Thoracic aorta (tissue), 2 donors: Measurements from ENCODE around the gene EEF1AKMT3. TPM values are rescaled to one million over a fixed set of nuclear protein-coding genes. Genes with fewer than 3 reads are reported as not detected.
"Not testable (repeated sequence)": the region's sequence is repeated elsewhere in the genome, so short reads cannot be mapped to it uniquely, and the experiment has no call there.

Experiments used
- ATAC-seq: fragments of 150-250 bp; one replicate; pipeline ENCODE4 v1.8.0; 2017; ENCODE audit warnings: low read depth; ENCODE audit not compliant: insufficient number of reproducible peaks, low FRiP score
- DNase-seq: peaks from one replicate; pipeline ENCODE4 v3.0.0-alpha.2; 2020; ENCODE audit warnings: low spot score
- H3K27ac ChIP-seq, 2 donors: fragments of 200-600 bp; sonication (generic); 1 replicate in 1 of 2; 2 replicates in 1 of 2; pipeline ENCODE4 v1.5.1; 2016; ENCODE audit warnings: mild to moderate bottlenecking in 2 of 2, moderate library complexity in 2 of 2
- H3K27me3 ChIP-seq: fragments of 200-600 bp; sonication (generic); replicated peaks from 2 replicates; pipeline ENCODE4 v1.6.0; 2016; ENCODE audit warnings: mild to moderate bottlenecking; ENCODE audit not compliant: insufficient read depth
- H3K36me3 ChIP-seq: fragments of 200-600 bp; sonication (generic); one replicate; pipeline ENCODE4 v1.5.1; 2016
- H3K4me1 ChIP-seq, 2 donors: fragments of 200-600 bp; sonication (generic); 1 replicate in 1 of 2; 2 replicates in 1 of 2; pipeline versions ENCODE4 v1.5.1 to v1.6.0; 2016; ENCODE audit warnings: low read depth in 2 of 2, mild to moderate bottlenecking in 1 of 2; ENCODE audit not compliant: control insufficient read depth in 1 of 2
- H3K4me3 ChIP-seq: fragments of 200-600 bp; sonication (generic); 2 replicates; pipeline ENCODE4 v1.5.1; 2016; ENCODE audit warnings: mild to moderate bottlenecking
- H3K9me3 ChIP-seq: fragments of 200-600 bp; sonication (generic); 2 replicates; pipeline ENCODE4 v1.5.1; 2016
- total RNA-seq, 2 donors: library from RNA; depleted of rRNA; stranded (reverse); fragments of >200 nt; gene quantifications; one replicate each; pipeline versions ENCODE4 v1.1.0 to v1.2.3, GENCODE V29; 2016
- TF ChIP-seq, protein P1 (sequence below): fragments of 200-600 bp; sonication (generic); IDR thresholded peaks from one replicate; pipeline ENCODE4 v1.5.1; 2019; ENCODE audit warnings: antibody characterized with exemption

EEF1AKMT3 gene
- total RNA-seq, 2 donors from 2014 or later: 7.0 to 9.7 TPM

DNA sequence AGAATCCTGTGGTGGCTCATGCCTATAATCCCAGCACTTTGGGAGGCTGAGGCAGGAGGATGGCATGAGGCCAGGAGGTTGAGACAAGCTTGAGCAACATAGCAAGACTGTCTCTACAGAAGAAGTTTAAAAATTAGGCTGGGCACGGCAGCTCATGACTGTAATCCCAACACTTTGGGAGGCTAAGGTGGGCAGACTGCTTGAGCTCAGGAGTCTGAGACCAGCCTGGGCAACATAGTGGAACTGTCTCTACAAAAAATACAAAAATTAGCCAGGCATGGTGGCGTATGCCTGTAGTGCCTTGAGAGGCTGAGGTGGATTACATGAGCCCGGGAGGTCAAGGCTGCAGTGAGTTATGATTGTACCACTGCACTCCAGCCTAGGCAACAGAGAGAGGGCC, 4.5 kb upstream of the EEF1AKMT3 start:
- no peak for DNase-seq
- Histone ChIP-seq H3K9me3 (no peaks in the 10 kb centered on the region), H3K27ac (no peak overlapping the region), H3K4me1 (peaks cover 15 to 40% of the 10 kb centered on the region in 2 donors), H3K4me3 (no peak overlapping the region), H3K36me3 (no peaks in the 10 kb centered on the region), H3K27me3 (no peaks in the 10 kb centered on the region)
- TF ChIP-seq, protein P1, sequence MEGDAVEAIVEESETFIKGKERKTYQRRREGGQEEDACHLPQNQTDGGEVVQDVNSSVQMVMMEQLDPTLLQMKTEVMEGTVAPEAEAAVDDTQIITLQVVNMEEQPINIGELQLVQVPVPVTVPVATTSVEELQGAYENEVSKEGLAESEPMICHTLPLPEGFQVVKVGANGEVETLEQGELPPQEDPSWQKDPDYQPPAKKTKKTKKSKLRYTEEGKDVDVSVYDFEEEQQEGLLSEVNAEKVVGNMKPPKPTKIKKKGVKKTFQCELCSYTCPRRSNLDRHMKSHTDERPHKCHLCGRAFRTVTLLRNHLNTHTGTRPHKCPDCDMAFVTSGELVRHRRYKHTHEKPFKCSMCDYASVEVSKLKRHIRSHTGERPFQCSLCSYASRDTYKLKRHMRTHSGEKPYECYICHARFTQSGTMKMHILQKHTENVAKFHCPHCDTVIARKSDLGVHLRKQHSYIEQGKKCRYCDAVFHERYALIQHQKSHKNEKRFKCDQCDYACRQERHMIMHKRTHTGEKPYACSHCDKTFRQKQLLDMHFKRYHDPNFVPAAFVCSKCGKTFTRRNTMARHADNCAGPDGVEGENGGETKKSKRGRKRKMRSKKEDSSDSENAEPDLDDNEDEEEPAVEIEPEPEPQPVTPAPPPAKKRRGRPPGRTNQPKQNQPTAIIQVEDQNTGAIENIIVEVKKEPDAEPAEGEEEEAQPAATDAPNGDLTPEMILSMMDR: no peak
- ATAC-seq: no peak

DNA sequence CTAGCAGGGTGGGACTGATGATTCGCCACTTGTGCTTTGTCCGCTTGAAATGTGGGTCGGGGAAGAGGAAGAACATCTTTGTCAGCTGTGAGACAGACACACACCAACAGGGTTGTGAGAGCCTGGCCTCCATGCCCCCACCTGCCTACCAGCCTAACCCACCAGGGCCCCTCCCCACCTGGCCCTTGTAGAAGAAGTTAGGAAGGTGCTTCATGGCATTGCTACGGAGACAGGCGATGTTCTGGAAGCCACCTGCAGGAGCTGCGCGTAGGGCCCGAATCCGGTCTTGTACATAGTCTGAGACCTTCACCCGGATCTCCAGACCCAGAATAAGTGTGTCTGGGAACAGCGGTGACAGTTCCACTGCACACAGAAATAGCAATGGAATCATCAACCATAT, 2.8 kb upstream of the EEF1AKMT3 start:
- DNase-seq: no peak
- no peaks in the 10 kb centered on the region for H3K27me3 ChIP-seq
- H3K27ac ChIP-seq: no peak overlapping the region
- H3K9me3 ChIP-seq: no peaks in the 10 kb centered on the region
- no peaks in the 10 kb centered on the region for H3K36me3 ChIP-seq
- peaks cover 23 to 49% of the 10 kb centered on the region in 2 donors for H3K4me1 ChIP-seq
- H3K4me3 ChIP-seq: no peak overlapping the region
- ATAC-seq: no peak
- TF ChIP-seq, protein P1: no peak

DNA sequence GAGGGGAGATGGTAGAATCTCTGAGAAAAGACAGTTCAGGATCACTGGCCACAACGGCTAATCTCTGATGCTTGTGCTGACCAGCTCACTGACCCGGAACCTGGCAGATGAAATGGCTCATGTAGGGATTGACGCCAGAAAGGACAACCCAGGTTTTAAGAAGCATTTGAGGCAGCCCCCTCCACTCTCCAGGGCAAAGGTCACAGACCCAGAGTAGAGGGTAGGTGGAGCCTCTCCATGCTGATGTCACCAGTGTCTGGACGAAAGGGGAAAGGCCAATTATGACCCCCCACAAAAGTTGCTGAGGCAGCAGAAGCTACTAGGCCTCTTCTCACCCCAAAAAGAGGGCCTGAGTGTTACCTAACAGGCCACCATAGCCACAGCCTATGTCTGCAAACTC, 1.7 kb upstream of the EEF1AKMT3 start:
- H3K27me3 ChIP-seq: no peaks in the 10 kb centered on the region
- no peak for ATAC-seq
- H3K4me3 ChIP-seq: no peak overlapping the region
- H3K4me1 ChIP-seq: peaks cover 13 to 38% of the 10 kb centered on the region in 2 donors
- TF ChIP-seq, protein P1: no peak
- DNase-seq: no peak
- H3K36me3 ChIP-seq: peaks cover 3% of the 10 kb centered on the region
- no peaks in the 10 kb centered on the region for H3K9me3 ChIP-seq
- H3K27ac ChIP-seq: peak overlapping the region in 1 of 2 donors; percentile 94

DNA sequence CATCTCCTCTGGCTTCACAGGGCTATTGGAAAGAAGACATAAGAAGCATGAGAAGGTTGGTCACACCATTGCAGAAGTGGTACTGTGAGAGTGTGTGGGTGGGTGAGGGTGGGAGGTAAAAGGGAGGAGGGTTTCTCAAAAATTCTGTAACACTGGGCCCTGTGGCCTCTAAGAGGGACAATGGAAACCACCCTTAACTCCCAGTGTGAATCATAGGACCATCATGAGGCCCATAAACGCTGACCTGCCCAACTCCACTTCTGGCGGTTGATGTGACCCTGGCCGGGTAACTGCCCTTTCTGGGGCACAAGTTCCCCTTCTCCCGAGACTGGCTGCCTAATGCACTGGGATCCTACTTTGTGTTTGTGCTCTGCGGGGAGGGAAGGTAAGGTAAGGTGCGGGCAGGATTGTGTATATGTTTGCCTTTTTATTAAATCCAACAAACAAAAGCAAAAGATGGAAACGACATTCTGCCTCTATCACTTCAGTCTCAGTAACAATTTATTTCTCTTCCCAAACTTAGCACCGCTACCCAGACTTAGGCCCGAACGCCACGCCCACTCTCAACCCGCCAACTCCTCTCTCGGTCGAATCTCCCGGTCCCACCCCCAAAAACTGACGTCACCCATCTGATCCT, 1.1 kb upstream of the EEF1AKMT3 start:
- Histone ChIP-seq H3K4me3 (peak overlapping the region; percentile 97), H3K4me1 (peaks cover 9 to 32% of the 10 kb centered on the region in 2 donors), H3K36me3 (peaks cover 8% of the 10 kb centered on the region), H3K9me3 (no peaks in the 10 kb centered on the region), H3K27me3 (no peaks in the 10 kb centered on the region), H3K27ac (peak overlapping the region; percentile 94 to 98)
- TF ChIP-seq, protein P1: no peak
- DNase-seq (peak; percentile 87), ATAC-seq (peak; percentile 47)

DNA sequence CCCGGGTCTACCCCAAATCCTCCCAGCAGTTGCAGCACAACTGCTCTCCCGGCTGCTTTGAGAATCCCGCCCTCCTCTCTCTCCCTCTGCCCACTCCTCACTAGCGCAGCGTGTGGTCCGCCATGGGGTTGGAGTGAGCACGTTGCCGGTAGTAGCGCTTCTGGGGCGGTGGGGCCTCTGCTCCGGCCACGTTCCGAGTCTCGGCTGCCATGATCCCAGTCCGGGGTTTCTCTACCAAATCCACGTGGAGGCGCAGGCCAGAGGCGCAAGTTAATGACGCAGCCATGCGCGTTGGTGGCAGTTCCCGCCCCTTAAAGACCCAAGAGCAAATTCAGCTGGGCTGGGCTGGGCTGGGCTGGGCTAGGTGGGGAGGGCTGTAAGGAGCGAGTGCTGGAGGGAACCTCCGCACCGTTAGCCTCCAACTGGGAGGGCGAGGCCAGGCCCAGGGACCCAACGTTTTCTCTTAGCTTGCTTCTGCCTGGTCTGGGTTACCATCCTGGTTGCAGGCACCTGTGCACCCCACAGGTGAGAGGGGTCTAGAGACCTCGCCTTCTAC, 463 bp upstream of the EEF1AKMT3 start, which contains the start of gene METTL1:
TSS of gene METTL1 (minus strand) at position 233 of the 556 bp plus-strand sequence. CDS start at position 211, 22 bp downstream.
- TF ChIP-seq, protein P1: no peak
- Histone ChIP-seq H3K9me3 (no peaks in the 10 kb centered on the region), H3K27me3 (no peaks in the 10 kb centered on the region), H3K36me3 (peaks cover 8% of the 10 kb centered on the region), H3K4me1 (peaks cover 9 to 26% of the 10 kb centered on the region in 2 donors), H3K27ac (peak within 1 kb of the TSS; percentile 94 to 98), H3K4me3 (peak within 1 kb of the TSS; percentile 97)
- peak; percentile 88 for DNase-seq
- peak; percentile 86 for ATAC-seq

DNA sequence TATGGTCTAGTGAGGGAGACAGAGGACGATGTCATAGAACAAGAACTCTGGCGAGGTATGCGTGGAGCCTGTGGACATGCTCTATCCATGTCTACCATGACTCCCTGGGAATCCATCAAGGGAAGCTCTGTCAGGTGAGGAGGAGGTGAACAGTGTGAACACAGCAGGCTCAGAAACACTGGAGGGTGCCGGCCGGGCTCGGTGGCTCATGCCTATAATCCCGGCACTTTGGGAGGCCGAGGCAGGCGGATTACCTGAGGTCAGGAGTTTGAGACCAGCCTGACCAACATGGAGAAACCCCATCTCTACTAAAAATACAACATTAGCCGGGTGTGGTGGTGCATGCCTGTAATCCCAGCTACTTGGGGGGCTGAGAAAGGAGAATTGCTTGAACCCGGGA, 2.2 kb downstream of the EEF1AKMT3 start:
- DNase-seq, H3K4me3 ChIP-seq, ATAC-seq, H3K36me3 ChIP-seq, H3K9me3 ChIP-seq, H3K27me3 ChIP-seq, H3K27ac ChIP-seq: not testable (repeated sequence)
- H3K4me1 ChIP-seq: peaks cover 9 to 24% of the 10 kb centered on the region in 2 donors
